Astrocyte (in vitro differentiated cells and primary cell): Measurements from ENCODE around the gene CLEC1A. TPM values are rescaled to one million over a fixed set of nuclear protein-coding genes. Genes with fewer than 3 reads are reported as not detected.

ENCODE experiments used
- DNase-seq: peaks from one replicate; pipeline ENCODE4 v3.0.0-alpha.2; 2010; ENCODE audit warnings: low read depth
- FAIRE-seq: peaks from 2 replicates; lab custom pipeline; 2011; peaks lifted over from hg19 to GRCh38; lab: Jason Lieb, UNC
- H2AFZ ChIP-seq: 2 replicates; pipeline ENCODE4 v1.6.0; 2012; ENCODE audit warnings: low read depth, low read length, inconsistent platforms
- H3K27ac ChIP-seq: 2 replicates; pipeline ENCODE4 v1.5.1; 2011; ENCODE audit warnings: low read depth, low read length, inconsistent platforms
- H3K27me3 ChIP-seq: 2 replicates; pipeline ENCODE4 v1.6.0; 2011; ENCODE audit warnings: low read length, inconsistent platforms; ENCODE audit not compliant: insufficient read depth
- H3K36me3 ChIP-seq: 2 replicates; pipeline ENCODE4 v1.5.1; 2011; ENCODE audit warnings: low read length, inconsistent platforms; ENCODE audit not compliant: insufficient read depth
- H3K4me1 ChIP-seq: 2 replicates; pipeline ENCODE4 v1.5.1; 2011; ENCODE audit warnings: low read length, inconsistent platforms; ENCODE audit not compliant: insufficient read depth
- H3K4me2 ChIP-seq: 2 replicates; pipeline ENCODE4 v1.6.0; 2012; ENCODE audit warnings: low read length, inconsistent platforms
- H3K4me3 ChIP-seq: 2 replicates; pipeline ENCODE4 v1.5.1; 2011; ENCODE audit warnings: low read depth, mild to moderate bottlenecking, low read length, inconsistent platforms; ENCODE audit not compliant: insufficient read depth
- H3K79me2 ChIP-seq: 2 replicates; pipeline ENCODE4 v1.6.0; 2012; ENCODE audit warnings: mild to moderate bottlenecking, low read length, inconsistent platforms; ENCODE audit not compliant: insufficient read depth
- H3K9ac ChIP-seq: 2 replicates; pipeline ENCODE4 v1.6.0; 2012; ENCODE audit warnings: mild to moderate bottlenecking, low read length, inconsistent platforms
- H3K9me3 ChIP-seq: 2 replicates; pipeline ENCODE4 v1.5.1; 2012; ENCODE audit warnings: low read depth, mild to moderate bottlenecking, low read length, inconsistent platforms; ENCODE audit not compliant: insufficient read depth
- H4K20me1 ChIP-seq: 2 replicates; pipeline ENCODE4 v1.6.0; 2012; ENCODE audit warnings: low read length, inconsistent platforms; ENCODE audit not compliant: insufficient read depth
- H3K27ac Mint-ChIP-seq: one replicate; pipeline ENCODE4 v1.8.0; 2021; ENCODE audit warnings: mild to moderate bottlenecking, mixed read lengths; ENCODE audit not compliant: unreplicated experiment
- H3K27me3 Mint-ChIP-seq: one replicate; pipeline ENCODE4 v1.8.0; 2021; ENCODE audit warnings: low read depth, mixed read lengths; ENCODE audit not compliant: unreplicated experiment
- H3K36me3 Mint-ChIP-seq: one replicate; pipeline ENCODE4 v1.8.0; 2021; ENCODE audit warnings: low read depth, mixed read lengths; ENCODE audit not compliant: unreplicated experiment
- H3K4me1 Mint-ChIP-seq: one replicate; pipeline ENCODE4 v1.8.0; 2021; ENCODE audit warnings: low read depth, mixed read lengths; ENCODE audit not compliant: unreplicated experiment
- H3K4me3 Mint-ChIP-seq: one replicate; pipeline ENCODE4 v1.8.0; 2021; ENCODE audit warnings: mild to moderate bottlenecking, moderate library complexity, mixed read lengths; ENCODE audit not compliant: unreplicated experiment
- H3K9me3 Mint-ChIP-seq: one replicate; pipeline ENCODE4 v1.8.0; 2021; ENCODE audit warnings: mild to moderate bottlenecking, mixed read lengths; ENCODE audit not compliant: unreplicated experiment
- EZH2 ChIP-seq: IDR thresholded peaks from 2 replicates; pipeline ENCODE4 v1.6.1; 2012; ENCODE audit warnings: mild to moderate bottlenecking, low read length, inconsistent platforms; ENCODE audit not compliant: insufficient read depth
- total RNA-seq: library from RNA; stranded (reverse); gene quantifications from 2 replicates; pipeline ENCODE4 v1.2.1, GENCODE V29; 2021
- TF ChIP-seq, protein P1 (sequence below): IDR thresholded peaks from 2 replicates; pipeline ENCODE4 v1.5.1; 2011; ENCODE audit warnings: low read depth, mild to moderate bottlenecking, inconsistent platforms, low read length, moderate library complexity; ENCODE audit not compliant: insufficient read depth

CLEC1A gene
- total RNA-seq, 1 donor from 2014 or later = not detected

DNA sequence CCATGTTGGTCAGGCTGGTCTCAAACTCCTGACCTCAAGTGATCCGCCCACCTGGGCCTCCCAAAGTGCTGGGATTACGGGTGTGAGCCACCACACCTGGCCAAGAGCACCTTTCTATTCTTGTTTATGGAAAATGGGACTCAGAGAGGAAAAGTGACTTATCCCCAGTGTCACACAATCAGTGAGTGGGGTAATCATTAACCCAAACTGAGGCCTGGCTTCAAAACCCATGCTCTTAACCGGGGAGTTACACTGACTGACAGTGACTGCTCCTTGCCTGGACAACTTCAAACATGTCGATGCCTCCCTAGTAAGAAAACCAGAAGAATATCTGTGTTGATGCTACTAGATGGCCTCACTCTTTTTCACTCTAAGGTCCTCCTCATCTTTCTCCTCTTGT is 23.9 kb upstream of the CLEC1A start:
- no peaks in the 10 kb centered on the region for H3K4me1 Mint-ChIP-seq
- Histone ChIP-seq H3K4me1 (no peaks in the 10 kb centered on the region), H3K4me2 (no peak overlapping the region), H3K36me3 (no peaks in the 10 kb centered on the region), H2AFZ (no peak overlapping the region), H3K27me3 (no peaks in the 10 kb centered on the region), H3K9me3 (no peaks in the 10 kb centered on the region), H3K79me2 (no peaks in the 10 kb centered on the region), H3K9ac (no peak overlapping the region), H4K20me1 (no peaks in the 10 kb centered on the region), H3K4me3 (no peak overlapping the region), H3K27ac (no peak overlapping the region)
- H3K36me3 Mint-ChIP-seq = no peaks in the 10 kb centered on the region
- no peak for DNase-seq
- no peaks in the 10 kb centered on the region for H3K27me3 Mint-ChIP-seq
- H3K27ac Mint-ChIP-seq = no peak overlapping the region
- H3K9me3 Mint-ChIP-seq = no peaks in the 10 kb centered on the region
- no peak for TF ChIP-seq EZH2
- TF ChIP-seq, protein P1, sequence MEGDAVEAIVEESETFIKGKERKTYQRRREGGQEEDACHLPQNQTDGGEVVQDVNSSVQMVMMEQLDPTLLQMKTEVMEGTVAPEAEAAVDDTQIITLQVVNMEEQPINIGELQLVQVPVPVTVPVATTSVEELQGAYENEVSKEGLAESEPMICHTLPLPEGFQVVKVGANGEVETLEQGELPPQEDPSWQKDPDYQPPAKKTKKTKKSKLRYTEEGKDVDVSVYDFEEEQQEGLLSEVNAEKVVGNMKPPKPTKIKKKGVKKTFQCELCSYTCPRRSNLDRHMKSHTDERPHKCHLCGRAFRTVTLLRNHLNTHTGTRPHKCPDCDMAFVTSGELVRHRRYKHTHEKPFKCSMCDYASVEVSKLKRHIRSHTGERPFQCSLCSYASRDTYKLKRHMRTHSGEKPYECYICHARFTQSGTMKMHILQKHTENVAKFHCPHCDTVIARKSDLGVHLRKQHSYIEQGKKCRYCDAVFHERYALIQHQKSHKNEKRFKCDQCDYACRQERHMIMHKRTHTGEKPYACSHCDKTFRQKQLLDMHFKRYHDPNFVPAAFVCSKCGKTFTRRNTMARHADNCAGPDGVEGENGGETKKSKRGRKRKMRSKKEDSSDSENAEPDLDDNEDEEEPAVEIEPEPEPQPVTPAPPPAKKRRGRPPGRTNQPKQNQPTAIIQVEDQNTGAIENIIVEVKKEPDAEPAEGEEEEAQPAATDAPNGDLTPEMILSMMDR = no peak
- no peak overlapping the region for H3K4me3 Mint-ChIP-seq
- no peak for FAIRE-seq

DNA sequence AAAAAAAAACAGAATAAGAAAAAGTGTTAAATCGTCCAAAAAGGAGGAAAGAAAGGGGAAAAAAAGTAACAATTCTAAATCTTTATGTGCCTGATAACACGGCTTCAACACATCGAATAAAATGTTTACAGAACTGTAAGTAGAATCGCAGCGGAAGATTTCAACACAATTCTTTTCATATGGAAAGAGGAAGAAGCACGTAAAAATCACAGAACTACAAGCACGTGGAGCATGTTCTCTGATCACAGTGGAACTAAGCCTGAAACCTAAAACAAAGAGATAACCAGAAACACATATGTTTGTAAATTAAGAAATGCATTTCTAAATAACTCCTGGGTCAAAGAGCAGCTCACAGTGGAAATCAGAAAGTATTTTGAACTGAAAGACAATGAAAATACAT is 22.5 kb upstream of the CLEC1A start:
- Mint-ChIP-seq H3K4me1 (no peaks in the 10 kb centered on the region), H3K4me3 (no peak overlapping the region), H3K9me3 (no peaks in the 10 kb centered on the region), H3K27ac (no peak overlapping the region), H3K27me3 (no peaks in the 10 kb centered on the region), H3K36me3 (no peaks in the 10 kb centered on the region)
- Histone ChIP-seq H3K9ac (no peak overlapping the region), H3K4me1 (no peaks in the 10 kb centered on the region), H3K27me3 (no peaks in the 10 kb centered on the region), H3K4me3 (no peak overlapping the region), H3K9me3 (no peaks in the 10 kb centered on the region), H3K36me3 (no peaks in the 10 kb centered on the region), H4K20me1 (no peaks in the 10 kb centered on the region), H3K79me2 (no peaks in the 10 kb centered on the region), H3K27ac (no peak overlapping the region), H2AFZ (no peak overlapping the region), H3K4me2 (no peak overlapping the region)
- DNase-seq (no peak), FAIRE-seq (no peak)
- TF ChIP-seq, protein P1 = no peak
- no peak for TF ChIP-seq EZH2

DNA sequence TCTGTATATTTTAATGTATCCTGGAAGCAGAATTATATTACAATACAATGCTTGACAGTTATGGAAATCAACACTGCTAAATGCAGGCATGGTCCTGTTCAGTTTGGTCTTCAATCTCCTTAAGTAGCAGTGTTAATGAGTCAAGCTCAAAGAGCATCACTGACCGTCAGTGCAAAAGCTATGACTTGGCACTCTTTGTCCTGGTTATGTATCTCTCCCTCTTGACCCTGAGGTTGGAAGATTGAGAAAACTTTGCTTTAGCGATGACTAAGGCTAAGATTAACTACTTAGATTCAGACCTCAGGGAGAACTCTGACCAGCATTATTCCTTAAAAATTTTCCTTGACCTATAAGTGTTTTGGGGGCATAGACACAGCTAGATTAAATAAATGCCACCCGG is 20.3 kb upstream of the CLEC1A start:
- Histone ChIP-seq H2AFZ (no peak overlapping the region), H3K27me3 (no peaks in the 10 kb centered on the region), H3K27ac (no peak overlapping the region), H3K4me1 (no peaks in the 10 kb centered on the region), H3K9ac (no peak overlapping the region), H3K4me2 (no peak overlapping the region), H3K4me3 (no peak overlapping the region), H3K79me2 (no peaks in the 10 kb centered on the region), H3K9me3 (no peaks in the 10 kb centered on the region), H3K36me3 (no peaks in the 10 kb centered on the region), H4K20me1 (no peaks in the 10 kb centered on the region)
- no peaks in the 10 kb centered on the region for H3K36me3 Mint-ChIP-seq
- no peak overlapping the region for H3K4me3 Mint-ChIP-seq
- H3K4me1 Mint-ChIP-seq = no peaks in the 10 kb centered on the region
- H3K27ac Mint-ChIP-seq = no peak overlapping the region
- no peak for FAIRE-seq
- no peak for TF ChIP-seq EZH2
- TF ChIP-seq, protein P1 = no peak
- no peaks in the 10 kb centered on the region for H3K9me3 Mint-ChIP-seq
- DNase-seq = no peak
- no peaks in the 10 kb centered on the region for H3K27me3 Mint-ChIP-seq
